NB4 (cell line): ENCODE data around the gene SPTBN5.

Source experiments
- MAX ChIP-seq: IDR thresholded peaks from 2 replicates; pipeline ENCODE4 v1.6.1; 2011; ENCODE audit warnings: low read depth, low read length
- MYC ChIP-seq: IDR thresholded peaks from 2 replicates; pipeline ENCODE4 v1.6.1; 2011; ENCODE audit warnings: low read depth, low read length
- POLR2A ChIP-seq: IDR thresholded peaks from 2 replicates; pipeline ENCODE4 v1.6.1; 2011; ENCODE audit warnings: mild to moderate bottlenecking; ENCODE audit not compliant: insufficient read length; ENCODE audit errors: extremely low read depth
- TF ChIP-seq, protein P1 (sequence below): IDR thresholded peaks from one replicate; pipeline ENCODE4 v1.5.1; 2012; ENCODE audit warnings: low read depth, low read length

DNA sequence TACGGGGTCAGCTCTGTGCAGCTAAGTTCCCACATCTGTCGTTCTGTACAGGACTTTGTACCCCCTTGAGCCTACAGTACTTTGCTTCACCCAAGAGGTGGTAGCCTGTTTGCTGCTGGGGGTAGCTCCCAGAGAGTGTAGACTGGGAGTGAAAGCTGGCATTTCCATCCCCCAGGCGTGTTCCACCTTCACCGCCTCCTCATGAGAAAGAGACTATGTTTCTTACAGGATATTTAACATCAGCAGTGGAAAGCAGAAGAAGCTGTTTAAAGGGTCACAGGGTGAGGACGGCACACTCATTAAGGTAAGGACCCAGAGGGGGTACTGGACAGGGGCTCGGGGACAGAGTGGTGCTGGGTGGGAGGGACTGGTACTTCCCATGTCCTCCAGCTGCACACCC, 76.1 kb downstream of the SPTBN5 start:
- TF ChIP-seq, protein P1, sequence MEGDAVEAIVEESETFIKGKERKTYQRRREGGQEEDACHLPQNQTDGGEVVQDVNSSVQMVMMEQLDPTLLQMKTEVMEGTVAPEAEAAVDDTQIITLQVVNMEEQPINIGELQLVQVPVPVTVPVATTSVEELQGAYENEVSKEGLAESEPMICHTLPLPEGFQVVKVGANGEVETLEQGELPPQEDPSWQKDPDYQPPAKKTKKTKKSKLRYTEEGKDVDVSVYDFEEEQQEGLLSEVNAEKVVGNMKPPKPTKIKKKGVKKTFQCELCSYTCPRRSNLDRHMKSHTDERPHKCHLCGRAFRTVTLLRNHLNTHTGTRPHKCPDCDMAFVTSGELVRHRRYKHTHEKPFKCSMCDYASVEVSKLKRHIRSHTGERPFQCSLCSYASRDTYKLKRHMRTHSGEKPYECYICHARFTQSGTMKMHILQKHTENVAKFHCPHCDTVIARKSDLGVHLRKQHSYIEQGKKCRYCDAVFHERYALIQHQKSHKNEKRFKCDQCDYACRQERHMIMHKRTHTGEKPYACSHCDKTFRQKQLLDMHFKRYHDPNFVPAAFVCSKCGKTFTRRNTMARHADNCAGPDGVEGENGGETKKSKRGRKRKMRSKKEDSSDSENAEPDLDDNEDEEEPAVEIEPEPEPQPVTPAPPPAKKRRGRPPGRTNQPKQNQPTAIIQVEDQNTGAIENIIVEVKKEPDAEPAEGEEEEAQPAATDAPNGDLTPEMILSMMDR = no peak
- no peak for TF ChIP-seq POLR2A
- no peak for TF ChIP-seq MAX
- TF ChIP-seq MYC = no peak
